DOHH2 (cell line): ENCODE data around the gene FLNB.

Experiments used
- H3F3A ChIP-seq: fragments of 200-600 bp; sonication (generic), shearing (Covaris generic); 2 replicates; pipeline ENCODE4 v1.6.0; 2016; ENCODE audit warnings: antibody characterized with exemption, mild to moderate bottlenecking; ENCODE audit not compliant: control insufficient read depth, insufficient read depth
- H3K27ac ChIP-seq: fragments of 200-600 bp; sonication (generic); 2 replicates; pipeline ENCODE4 v1.5.1; 2014; ENCODE audit warnings: low read depth, mild to moderate bottlenecking, low read length, moderate library complexity
- H3K27me3 ChIP-seq: fragments of 200-600 bp; sonication (generic); 2 replicates; pipeline ENCODE4 v1.6.1; 2014; ENCODE audit warnings: mild to moderate bottlenecking, low read length, mixed read lengths; ENCODE audit not compliant: control insufficient read depth
- H3K36me3 ChIP-seq: fragments of 200-600 bp; sonication (generic); 2 replicates; pipeline ENCODE4 v1.6.1; 2014; ENCODE audit warnings: mild to moderate bottlenecking, low read length, moderate library complexity, mixed read lengths; ENCODE audit not compliant: control insufficient read depth
- H3K4me1 ChIP-seq: fragments of 200-600 bp; sonication (generic); 2 replicates; pipeline ENCODE4 v1.6.1; 2014; ENCODE audit warnings: mild to moderate bottlenecking, low read length, mixed read lengths; ENCODE audit not compliant: control insufficient read depth
- H3K4me2 ChIP-seq: fragments of 200-600 bp; sonication (generic); 2 replicates; pipeline ENCODE4 v1.6.0; 2014; ENCODE audit warnings: mild to moderate bottlenecking, low read length, moderate library complexity
- H3K4me3 ChIP-seq: fragments of 200-600 bp; sonication (generic); 2 replicates; pipeline ENCODE4 v1.5.1; 2014; ENCODE audit warnings: mild to moderate bottlenecking, low read length, mixed read lengths
- H3K79me2 ChIP-seq: fragments of 200-600 bp; sonication (generic); 2 replicates; pipeline ENCODE4 v1.6.1; 2014; ENCODE audit warnings: mild to moderate bottlenecking, low read length, mixed read lengths; ENCODE audit not compliant: control insufficient read depth
- H3K9me2 ChIP-seq: fragments of 200-600 bp; sonication (generic); replicated peaks from 2 replicates; pipeline ENCODE4 v1.6.1; 2014; ENCODE audit warnings: mild to moderate bottlenecking, low read length, mixed read lengths; ENCODE audit not compliant: control insufficient read depth
- H3K9me3 ChIP-seq: fragments of 200-600 bp; sonication (generic); 2 replicates; pipeline ENCODE4 v1.6.1; 2014; ENCODE audit warnings: antibody characterized with exemption, low read length, mixed read lengths; ENCODE audit not compliant: control insufficient read depth, insufficient read depth
- H4K20me1 ChIP-seq: fragments of 200-600 bp; sonication (generic); 2 replicates; pipeline ENCODE4 v1.6.0; 2014; ENCODE audit warnings: low read depth, mild to moderate bottlenecking, antibody characterized with exemption, low read length, moderate library complexity; ENCODE audit not compliant: control insufficient read depth, insufficient read depth
- EZH2phosphoT487 ChIP-seq: fragments of 200-600 bp; sonication (generic); IDR thresholded peaks from 2 replicates; pipeline ENCODE4 v1.6.1; 2017; ENCODE audit warnings: borderline replicate concordance, mild to moderate bottlenecking, antibody characterized with exemption, low read length, moderate library complexity, mixed read lengths
- TF ChIP-seq, protein P1 (sequence below): fragments of 200-600 bp; sonication (generic); IDR thresholded peaks from one replicate; pipeline ENCODE4 v1.5.1; 2014; ENCODE audit warnings: antibody characterized with exemption, mild to moderate bottlenecking, low read depth, low read length; ENCODE audit not compliant: poor library complexity, severe bottlenecking

The FLNB gene

DNA sequence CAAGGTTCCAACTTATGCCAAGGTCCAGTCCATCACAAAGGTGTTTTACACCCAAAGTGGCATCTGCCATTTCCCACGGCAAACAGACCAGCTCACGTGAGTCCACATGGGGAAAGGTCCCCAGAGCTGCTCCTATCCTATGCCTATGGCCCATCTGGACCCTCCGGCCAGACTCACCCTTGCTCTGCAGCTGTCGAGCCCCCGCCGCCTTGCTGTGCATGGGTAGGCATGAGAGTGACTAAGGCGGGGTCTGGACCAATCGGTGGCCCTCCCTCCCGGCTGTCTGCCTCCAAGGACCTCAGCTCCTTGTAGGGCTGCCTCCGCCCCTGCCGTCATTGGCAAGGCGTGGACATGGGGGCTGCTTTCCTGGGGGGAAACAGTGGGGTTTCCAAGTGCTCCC lies 175.7 kb downstream of the FLNB start:
- no peaks in the 10 kb centered on the region for H4K20me1 ChIP-seq
- H3F3A ChIP-seq: no peaks in the 10 kb centered on the region
- no peaks in the 10 kb centered on the region for H3K36me3 ChIP-seq
- H3K4me3 ChIP-seq: no peak overlapping the region
- no peaks in the 10 kb centered on the region for H3K79me2 ChIP-seq
- TF ChIP-seq EZH2phosphoT487: no peak
- TF ChIP-seq, protein P1, sequence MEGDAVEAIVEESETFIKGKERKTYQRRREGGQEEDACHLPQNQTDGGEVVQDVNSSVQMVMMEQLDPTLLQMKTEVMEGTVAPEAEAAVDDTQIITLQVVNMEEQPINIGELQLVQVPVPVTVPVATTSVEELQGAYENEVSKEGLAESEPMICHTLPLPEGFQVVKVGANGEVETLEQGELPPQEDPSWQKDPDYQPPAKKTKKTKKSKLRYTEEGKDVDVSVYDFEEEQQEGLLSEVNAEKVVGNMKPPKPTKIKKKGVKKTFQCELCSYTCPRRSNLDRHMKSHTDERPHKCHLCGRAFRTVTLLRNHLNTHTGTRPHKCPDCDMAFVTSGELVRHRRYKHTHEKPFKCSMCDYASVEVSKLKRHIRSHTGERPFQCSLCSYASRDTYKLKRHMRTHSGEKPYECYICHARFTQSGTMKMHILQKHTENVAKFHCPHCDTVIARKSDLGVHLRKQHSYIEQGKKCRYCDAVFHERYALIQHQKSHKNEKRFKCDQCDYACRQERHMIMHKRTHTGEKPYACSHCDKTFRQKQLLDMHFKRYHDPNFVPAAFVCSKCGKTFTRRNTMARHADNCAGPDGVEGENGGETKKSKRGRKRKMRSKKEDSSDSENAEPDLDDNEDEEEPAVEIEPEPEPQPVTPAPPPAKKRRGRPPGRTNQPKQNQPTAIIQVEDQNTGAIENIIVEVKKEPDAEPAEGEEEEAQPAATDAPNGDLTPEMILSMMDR: no peak
- H3K9me3 ChIP-seq: no peaks in the 10 kb centered on the region
- no peaks in the 10 kb centered on the region for H3K9me2 ChIP-seq
- no peak overlapping the region for H3K4me2 ChIP-seq
- peaks cover 14% of the 10 kb centered on the region for H3K4me1 ChIP-seq
- no peaks in the 10 kb centered on the region for H3K27me3 ChIP-seq
- no peak overlapping the region for H3K27ac ChIP-seq

DNA sequence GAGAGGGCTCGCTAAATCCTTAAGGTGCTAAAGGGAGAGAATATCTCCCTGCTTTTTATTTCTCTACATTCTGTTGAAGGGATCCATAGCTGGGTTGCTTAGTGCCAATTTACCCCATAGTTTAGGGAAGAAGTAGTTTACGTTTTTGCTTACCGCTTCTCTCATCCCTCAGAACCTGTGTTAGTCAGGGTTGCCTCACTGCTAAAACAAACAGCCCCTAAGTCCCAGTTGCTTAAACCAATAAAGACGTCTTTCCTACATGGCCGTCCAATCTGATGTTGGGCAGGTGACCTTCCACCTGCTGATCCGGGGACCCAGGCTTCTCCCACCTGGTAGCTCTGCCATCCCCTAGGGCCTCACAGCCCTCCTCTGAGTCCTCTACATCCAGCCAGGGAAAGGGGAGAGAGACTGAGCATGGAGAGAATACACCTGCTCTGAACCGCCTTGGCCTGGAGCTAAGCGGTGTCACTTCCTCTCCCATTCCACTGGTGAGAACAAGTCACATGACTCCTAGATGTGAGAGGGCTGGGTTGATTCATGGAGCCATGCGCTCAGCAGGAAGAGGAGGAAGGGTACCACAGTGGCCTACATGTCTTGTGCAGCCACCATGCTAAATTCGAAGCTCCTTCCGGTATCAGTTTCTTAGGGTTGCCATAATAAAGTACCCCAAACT lies 176.2 kb downstream of the FLNB start:
- no peaks in the 10 kb centered on the region for H4K20me1 ChIP-seq
- H3K36me3 ChIP-seq: no peaks in the 10 kb centered on the region
- no peaks in the 10 kb centered on the region for H3K27me3 ChIP-seq
- H3K27ac ChIP-seq: no peak overlapping the region
- H3K9me2 ChIP-seq: no peaks in the 10 kb centered on the region
- H3K4me1 ChIP-seq: peaks cover 11% of the 10 kb centered on the region
- no peaks in the 10 kb centered on the region for H3K9me3 ChIP-seq
- no peaks in the 10 kb centered on the region for H3F3A ChIP-seq
- H3K79me2 ChIP-seq: no peaks in the 10 kb centered on the region
- TF ChIP-seq, protein P1: no peak
- no peak for TF ChIP-seq EZH2phosphoT487
- no peak overlapping the region for H3K4me3 ChIP-seq
- no peak overlapping the region for H3K4me2 ChIP-seq

DNA sequence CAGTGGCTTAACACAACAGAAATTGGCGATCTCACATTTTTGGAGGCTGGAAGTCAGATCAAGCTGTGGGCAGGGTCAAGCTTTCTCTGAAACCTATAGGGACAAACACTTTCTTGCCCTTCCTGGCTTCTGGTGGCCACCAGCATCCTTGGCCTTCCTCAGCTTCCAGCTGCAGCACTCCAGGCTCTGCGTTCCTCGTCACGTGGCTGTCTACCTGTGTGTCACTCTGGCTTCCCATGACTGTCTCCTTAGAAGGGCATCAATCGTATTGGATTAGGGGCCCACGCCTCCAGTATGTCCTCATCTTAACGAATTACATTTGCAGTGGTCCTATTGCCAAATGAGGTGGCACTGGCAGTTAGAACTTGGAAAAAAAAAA lies 176.7 kb downstream of the FLNB start:
- Histone ChIP-seq H3K4me1 (peaks cover 11% of the 10 kb centered on the region), H3K79me2 (no peaks in the 10 kb centered on the region), H3K27ac (no peak overlapping the region), H3K36me3 (no peaks in the 10 kb centered on the region), H3F3A (no peaks in the 10 kb centered on the region), H4K20me1 (no peaks in the 10 kb centered on the region), H3K4me3 (no peak overlapping the region), H3K9me2 (no peaks in the 10 kb centered on the region), H3K9me3 (no peaks in the 10 kb centered on the region), H3K4me2 (no peak overlapping the region), H3K27me3 (no peaks in the 10 kb centered on the region)
- TF ChIP-seq EZH2phosphoT487: no peak
- TF ChIP-seq, protein P1: no peak
